IgD-negative memory B cell (primary cell): ENCODE data around the gene LOXL3. TPM values are rescaled to one million over a fixed set of nuclear protein-coding genes. Genes with fewer than 3 reads are reported as not detected.

Source experiments
- H3K27ac Mint-ChIP-seq, 3 donors: one replicate each; pipeline ENCODE4 v1.8.0; 2020 to 2022; ENCODE audit warnings: mild to moderate bottlenecking in 3 of 3, mixed read lengths in 3 of 3, moderate library complexity in 1 of 3
- H3K27me3 Mint-ChIP-seq: one replicate; pipeline ENCODE4 v1.8.0; 2021; ENCODE audit warnings: mixed read lengths
- H3K36me3 Mint-ChIP-seq: one replicate; pipeline ENCODE4 v1.8.0; 2020; ENCODE audit warnings: mild to moderate bottlenecking, mixed read lengths
- H3K4me1 Mint-ChIP-seq, 3 donors: one replicate each; pipeline ENCODE4 v1.8.0; 2020 to 2022; ENCODE audit warnings: mixed read lengths in 3 of 3, mild to moderate bottlenecking in 1 of 3
- H3K4me3 Mint-ChIP-seq, 4 donors: one replicate each; pipeline ENCODE4 v1.8.0; 2020 to 2022; ENCODE audit warnings: mild to moderate bottlenecking in 4 of 4, mixed read lengths in 4 of 4, moderate library complexity in 3 of 4
- H3K9me3 Mint-ChIP-seq, 3 donors: one replicate each; pipeline ENCODE4 v1.8.0; 2020 to 2021; ENCODE audit warnings: mixed read lengths in 3 of 3, mild to moderate bottlenecking in 1 of 3
- polyA plus RNA-seq: library from polyadenylated mRNA; unstranded; fragments of 300-500 nt; fragmentation: Illumina TruSeq; gene quantifications from one replicate; pipeline ENCODE4 v1.2.3, GENCODE V29; 2021

LOXL3 gene, protein sequence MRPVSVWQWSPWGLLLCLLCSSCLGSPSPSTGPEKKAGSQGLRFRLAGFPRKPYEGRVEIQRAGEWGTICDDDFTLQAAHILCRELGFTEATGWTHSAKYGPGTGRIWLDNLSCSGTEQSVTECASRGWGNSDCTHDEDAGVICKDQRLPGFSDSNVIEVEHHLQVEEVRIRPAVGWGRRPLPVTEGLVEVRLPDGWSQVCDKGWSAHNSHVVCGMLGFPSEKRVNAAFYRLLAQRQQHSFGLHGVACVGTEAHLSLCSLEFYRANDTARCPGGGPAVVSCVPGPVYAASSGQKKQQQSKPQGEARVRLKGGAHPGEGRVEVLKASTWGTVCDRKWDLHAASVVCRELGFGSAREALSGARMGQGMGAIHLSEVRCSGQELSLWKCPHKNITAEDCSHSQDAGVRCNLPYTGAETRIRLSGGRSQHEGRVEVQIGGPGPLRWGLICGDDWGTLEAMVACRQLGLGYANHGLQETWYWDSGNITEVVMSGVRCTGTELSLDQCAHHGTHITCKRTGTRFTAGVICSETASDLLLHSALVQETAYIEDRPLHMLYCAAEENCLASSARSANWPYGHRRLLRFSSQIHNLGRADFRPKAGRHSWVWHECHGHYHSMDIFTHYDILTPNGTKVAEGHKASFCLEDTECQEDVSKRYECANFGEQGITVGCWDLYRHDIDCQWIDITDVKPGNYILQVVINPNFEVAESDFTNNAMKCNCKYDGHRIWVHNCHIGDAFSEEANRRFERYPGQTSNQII
- polyA plus RNA-seq: 0.74 TPM

DNA sequence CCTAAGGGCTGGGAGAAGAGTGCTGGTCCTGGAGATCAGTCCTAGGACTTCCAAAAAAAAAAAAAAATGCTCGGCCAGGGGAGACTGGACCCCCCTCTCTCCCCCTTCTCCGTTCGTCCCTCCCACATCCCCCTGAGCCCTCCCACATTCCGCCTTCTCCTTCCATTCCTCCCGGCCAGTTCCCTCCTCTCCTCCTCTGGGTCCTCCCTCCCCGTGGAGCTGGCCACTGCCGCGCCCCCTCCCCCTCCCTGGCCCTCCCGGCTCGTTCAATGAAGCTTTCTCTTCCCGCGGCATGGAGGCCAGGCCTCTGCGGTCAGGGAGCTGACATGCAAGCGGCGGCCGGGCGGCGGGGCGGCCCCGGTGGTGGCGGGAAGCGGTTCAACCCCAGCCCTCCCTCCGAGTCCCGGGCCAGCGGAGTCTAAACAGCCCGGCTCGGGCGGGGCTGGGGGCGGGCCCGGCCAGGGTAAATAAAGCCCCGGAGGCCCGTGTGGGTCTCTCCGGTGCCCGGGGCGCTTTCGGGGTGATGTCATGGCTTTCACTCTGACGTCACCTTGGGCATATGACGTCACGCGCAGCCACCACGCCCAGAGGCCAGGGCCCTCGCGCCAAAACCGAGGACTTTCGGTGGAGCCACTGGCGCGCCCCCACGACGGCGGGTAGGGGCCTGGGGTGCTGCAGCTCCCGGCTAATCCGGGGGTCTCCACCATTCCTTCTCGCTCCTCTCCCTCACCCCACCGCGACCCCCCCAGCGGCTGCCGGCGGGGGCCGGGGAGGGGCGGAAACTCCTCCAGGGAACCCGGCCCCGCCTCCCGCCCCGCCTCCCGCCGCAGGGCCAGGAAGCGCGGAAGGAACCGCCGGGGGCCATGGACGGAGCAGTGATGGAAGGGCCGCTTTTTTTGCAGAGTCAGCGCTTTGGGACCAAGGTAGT, at the start of gene LOXL3, which contains the start of gene DOK1:
LOXL3 (minus strand) TSS at position 51 of the 928 bp plus-strand sequence. CDS start 1,308 bp downstream, outside the sequence.
DOK1 (plus strand) TSS at position 829 of the 928 bp plus-strand sequence; CDS start at position 864, 35 bp downstream.
- peak within 1 kb of the TSS; percentile 92 to 97 (median 94) for H3K27ac Mint-ChIP-seq
- no peaks in the 10 kb centered on the region for H3K36me3 Mint-ChIP-seq
- H3K4me1 Mint-ChIP-seq: peaks cover 14 to 20% (median 14%) of the 10 kb centered on the region in 3 donors
- H3K4me3 Mint-ChIP-seq: peak within 1 kb of the TSS; percentile 93 to 96 (median 95)
- H3K27me3 Mint-ChIP-seq: peaks cover 9% of the 10 kb centered on the region
- no peaks in the 10 kb centered on the region for H3K9me3 Mint-ChIP-seq

DNA sequence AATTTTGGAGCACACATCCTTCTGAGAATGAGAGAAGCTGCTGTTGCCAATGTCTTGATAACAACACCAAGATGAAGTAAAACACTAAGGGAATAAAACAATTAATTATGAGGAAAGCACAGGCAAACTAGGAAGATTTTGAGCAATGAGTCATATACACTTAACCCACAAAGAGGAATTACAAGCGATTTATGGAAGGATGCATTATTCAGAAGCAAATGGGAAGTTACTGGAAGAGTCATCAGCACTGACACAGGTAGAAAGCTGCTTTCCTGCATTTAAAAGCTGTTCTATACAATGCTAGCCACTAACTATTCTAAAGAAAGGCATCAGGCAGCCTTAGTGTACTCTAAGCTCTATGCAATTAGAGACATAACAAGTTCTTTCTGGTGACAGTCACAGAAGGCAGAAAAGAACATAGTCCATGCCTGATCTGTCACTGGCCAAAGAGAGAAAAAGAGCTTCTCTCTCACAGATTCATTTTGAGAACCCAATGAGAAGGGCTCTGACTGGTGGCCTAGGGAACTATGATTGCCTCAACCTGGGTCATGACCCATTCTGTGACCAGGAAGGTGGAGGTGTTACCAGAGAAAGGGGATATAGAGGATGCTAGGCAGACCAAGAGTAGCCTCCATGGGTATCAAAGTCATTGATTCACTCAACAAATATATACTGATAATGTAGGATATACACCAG, 49.0 kb upstream of the LOXL3 start:
- Mint-ChIP-seq H3K9me3 (no peaks in the 10 kb centered on the region), H3K4me1 (peaks cover 6 to 8% (median 7%) of the 10 kb centered on the region in 3 donors), H3K4me3 (no peak overlapping the region), H3K36me3 (no peaks in the 10 kb centered on the region), H3K27me3 (peaks cover 14% of the 10 kb centered on the region), H3K27ac (no peak overlapping the region)

DNA sequence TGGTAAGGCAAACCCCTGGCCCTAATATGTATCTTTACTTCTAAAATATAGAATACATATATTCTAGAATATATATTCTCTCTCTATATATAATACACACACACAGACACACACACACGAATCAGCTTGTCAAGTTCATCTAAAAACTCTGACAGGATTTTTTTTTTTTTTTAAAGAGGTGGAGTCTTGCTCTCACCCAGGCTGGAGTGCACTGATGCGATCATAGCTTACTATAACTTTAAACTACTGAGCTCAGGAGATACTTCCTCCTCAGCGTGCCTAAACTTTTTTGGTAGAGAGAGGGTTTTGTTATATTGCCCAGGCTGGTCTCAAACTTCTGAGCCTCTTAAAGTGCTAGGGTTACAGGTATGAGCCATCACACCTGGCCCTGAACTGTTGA, 45.9 kb upstream of the LOXL3 start:
- H3K36me3 Mint-ChIP-seq: peaks cover 1% of the 10 kb centered on the region
- H3K4me1 Mint-ChIP-seq: peaks cover 6 to 8% (median 7%) of the 10 kb centered on the region in 3 donors
- H3K27me3 Mint-ChIP-seq: peaks cover 21% of the 10 kb centered on the region
- H3K9me3 Mint-ChIP-seq: no peaks in the 10 kb centered on the region
- no peak overlapping the region for H3K4me3 Mint-ChIP-seq
- H3K27ac Mint-ChIP-seq: no peak overlapping the region

DNA sequence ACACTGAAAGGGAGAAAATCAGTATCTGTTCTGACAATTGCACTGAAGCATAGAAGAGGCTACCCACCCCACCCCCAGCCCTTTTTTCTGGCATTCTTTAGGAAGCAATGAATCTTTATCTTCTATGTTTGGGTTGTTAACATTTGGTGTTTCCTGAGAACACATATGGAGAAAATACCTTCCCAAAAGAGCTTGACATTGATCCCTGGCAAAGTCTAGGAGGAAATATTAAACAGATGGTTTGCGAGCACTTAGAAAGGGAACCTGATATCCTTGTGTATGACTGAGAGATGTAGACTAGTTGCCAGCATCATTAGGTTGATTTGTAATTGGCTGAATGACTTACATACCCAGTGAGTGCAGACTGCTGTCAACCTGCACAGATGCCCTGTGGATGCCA, 43.7 kb upstream of the LOXL3 start:
- H3K4me1 Mint-ChIP-seq: peaks cover 4 to 6% (median 6%) of the 10 kb centered on the region in 3 donors
- peaks cover 5% of the 10 kb centered on the region for H3K36me3 Mint-ChIP-seq
- no peak overlapping the region for H3K4me3 Mint-ChIP-seq
- H3K27ac Mint-ChIP-seq: no peak overlapping the region
- no peaks in the 10 kb centered on the region for H3K9me3 Mint-ChIP-seq
- peaks cover 22% of the 10 kb centered on the region for H3K27me3 Mint-ChIP-seq

DNA sequence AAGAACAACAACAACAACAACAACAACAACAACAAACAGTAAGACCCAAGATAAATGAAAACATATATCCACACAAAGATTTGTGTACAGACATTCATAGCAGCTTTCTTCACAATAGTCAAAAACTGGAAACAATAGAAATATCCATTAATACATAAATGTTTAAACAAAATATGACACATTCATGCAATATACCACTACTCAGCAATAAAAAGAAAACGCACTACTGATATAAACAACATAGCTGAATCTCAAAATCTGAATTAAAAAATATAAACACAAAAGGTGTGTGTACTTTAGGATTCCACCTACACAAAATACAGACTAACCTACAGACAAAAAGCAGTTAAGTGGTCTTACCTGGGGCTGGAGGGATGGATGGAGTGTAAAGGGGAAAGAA, 42.8 kb upstream of the LOXL3 start:
- Mint-ChIP-seq H3K9me3 (no peaks in the 10 kb centered on the region), H3K27me3 (peaks cover 22% of the 10 kb centered on the region), H3K36me3 (peaks cover 5% of the 10 kb centered on the region), H3K4me1 (peaks cover 4 to 6% (median 6%) of the 10 kb centered on the region in 3 donors), H3K27ac (no peak overlapping the region), H3K4me3 (no peak overlapping the region)

DNA sequence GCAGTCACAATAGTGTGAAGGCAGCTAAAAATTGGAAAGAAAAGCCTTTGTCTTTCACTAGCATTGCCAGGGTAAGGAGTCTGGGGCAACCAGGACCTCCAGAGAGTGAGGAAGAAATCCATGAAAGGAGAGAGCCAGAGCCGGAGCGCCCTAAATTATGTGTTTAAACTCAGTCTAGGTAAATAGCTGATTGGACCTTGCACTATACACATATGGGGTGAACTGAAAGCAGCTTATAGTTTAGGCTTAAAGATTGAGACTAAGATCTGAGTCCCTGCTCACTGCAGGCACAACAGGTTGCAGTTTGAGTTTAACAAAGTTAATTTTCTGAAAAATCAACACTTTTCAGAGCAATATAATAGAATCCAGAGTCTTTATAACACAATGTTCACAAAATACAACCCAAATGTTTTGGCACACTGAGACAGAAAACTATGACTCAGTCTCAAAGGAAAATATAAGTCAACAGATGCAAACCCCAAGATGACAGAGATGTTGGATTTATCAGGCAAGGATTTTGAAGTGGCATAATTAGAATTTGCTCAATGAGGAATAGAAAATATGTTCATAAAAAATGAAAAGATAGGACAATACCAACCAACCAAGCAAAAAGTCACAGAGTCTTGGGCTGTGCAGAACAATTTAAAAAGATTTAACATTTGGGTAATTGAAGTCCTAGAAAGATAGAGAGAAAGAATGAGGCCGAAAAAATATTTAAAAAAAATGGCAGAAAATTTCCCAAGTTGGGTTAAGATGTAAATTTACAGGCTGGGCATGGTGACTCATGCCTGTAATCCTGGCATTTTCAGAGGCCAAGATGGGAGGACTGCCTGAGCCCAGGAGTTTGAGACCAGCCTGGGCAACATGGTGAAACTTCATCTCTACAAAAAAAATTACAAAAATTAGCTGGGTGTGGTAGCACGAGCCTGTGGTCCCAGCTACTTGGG, 40.4 kb upstream of the LOXL3 start:
- Mint-ChIP-seq H3K27ac (no peak overlapping the region), H3K27me3 (peaks cover 21% of the 10 kb centered on the region), H3K36me3 (peaks cover 5% of the 10 kb centered on the region), H3K9me3 (no peaks in the 10 kb centered on the region), H3K4me3 (no peak overlapping the region), H3K4me1 (no peaks in the 10 kb centered on the region)

DNA sequence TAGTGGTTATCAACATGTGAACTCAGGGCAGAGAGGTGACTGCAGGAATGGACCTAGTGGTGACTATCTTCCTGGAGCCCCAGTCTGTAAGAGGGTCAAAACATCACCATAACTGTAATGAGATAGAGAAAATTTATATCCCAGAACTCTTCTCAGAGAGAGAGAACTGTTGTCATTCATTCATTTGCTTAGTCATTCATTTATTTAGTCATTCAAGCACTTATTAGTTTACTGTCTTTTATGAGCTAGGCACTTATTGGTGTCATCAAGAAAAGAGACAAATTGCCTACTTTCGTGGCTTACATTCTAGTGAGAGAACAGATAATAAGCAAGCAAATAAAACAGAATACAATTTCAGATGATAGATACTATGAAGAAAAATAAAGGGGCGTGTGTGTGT, 34.9 kb upstream of the LOXL3 start:
- Mint-ChIP-seq H3K27ac (no peak overlapping the region), H3K4me3 (peak overlapping the region in 1 of 4 donors; percentile 33), H3K36me3 (peaks cover 3% of the 10 kb centered on the region), H3K4me1 (peaks cover 0 to 12% (median 10%) of the 10 kb centered on the region in 3 donors), H3K9me3 (no peaks in the 10 kb centered on the region), H3K27me3 (peaks cover 7% of the 10 kb centered on the region)

DNA sequence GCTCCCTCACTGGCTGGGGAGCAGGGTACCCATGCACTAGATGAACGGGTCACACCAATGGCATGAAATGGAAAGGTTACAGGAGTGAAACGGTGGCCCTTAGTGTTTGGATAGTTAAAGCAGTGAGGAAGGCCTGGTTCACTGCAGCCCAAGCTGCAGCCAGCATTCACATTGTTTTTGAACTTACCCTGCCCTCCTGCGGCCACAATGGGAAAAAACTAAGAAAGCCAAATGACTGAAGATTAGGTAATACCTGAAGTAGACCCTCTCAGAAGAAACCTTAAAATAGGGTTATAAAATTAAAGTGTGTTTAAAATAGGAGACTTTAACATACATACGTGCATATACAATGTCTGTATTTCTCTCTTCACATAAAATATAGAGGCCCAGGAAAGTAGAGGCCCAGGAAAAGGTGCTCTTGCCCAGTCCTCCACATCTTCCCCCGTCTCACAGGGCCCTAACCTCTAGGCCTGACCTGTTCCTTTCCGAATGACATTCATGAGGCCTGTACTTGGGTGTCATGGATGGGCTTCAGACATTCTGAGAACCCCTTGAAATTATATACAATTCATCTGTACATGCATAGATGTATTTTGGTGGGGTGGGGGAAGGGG, 34.0 kb upstream of the LOXL3 start:
- H3K27ac Mint-ChIP-seq: no peak overlapping the region
- peaks cover 0 to 12% (median 10%) of the 10 kb centered on the region in 3 donors for H3K4me1 Mint-ChIP-seq
- peaks cover 4% of the 10 kb centered on the region for H3K27me3 Mint-ChIP-seq
- peak overlapping the region in 1 of 4 donors; percentile 18 for H3K4me3 Mint-ChIP-seq
- peaks cover under 1% of the 10 kb centered on the region for H3K36me3 Mint-ChIP-seq
- no peaks in the 10 kb centered on the region for H3K9me3 Mint-ChIP-seq

DNA sequence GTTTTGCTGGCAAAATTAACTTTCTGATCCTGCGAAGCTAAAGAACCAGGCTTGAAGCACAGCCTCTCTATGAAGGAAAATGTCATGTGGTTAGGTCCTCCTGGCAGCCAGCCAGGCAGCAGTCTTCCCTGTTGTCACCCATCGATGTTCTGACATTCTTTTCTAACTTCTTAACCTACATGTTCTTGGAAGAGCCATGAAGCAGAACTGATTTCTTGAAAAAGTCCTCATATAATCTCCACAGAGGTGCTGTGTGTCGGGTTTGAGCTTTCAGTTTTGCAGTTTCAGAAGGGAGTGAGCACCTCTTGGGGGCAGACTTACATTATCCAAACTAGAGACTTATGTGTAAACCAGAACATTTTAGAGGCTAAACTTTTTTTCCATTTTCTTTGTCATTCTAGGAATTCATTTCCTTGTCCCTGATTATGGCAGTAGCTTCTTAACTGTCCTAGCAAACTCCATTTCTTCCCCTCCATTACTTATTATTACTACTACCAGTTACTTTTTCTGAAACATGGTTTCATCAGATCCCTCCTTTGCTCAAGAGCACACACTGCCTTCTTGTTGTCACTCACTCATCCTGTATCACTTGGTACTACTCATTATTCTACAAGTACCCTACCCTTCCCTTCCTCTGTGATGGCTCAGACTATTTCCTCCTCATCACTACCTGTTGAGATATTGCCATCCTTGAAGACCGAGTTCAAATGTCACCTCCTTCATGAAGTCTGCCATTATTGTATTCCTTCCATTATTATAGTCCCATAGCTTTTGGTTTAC, 31.9 kb upstream of the LOXL3 start:
- no peaks in the 10 kb centered on the region for H3K36me3 Mint-ChIP-seq
- peak overlapping the region in 3 of 4 donors; percentile 61 to 90 (median 79) for H3K4me3 Mint-ChIP-seq
- peaks cover 2% of the 10 kb centered on the region for H3K27me3 Mint-ChIP-seq
- H3K9me3 Mint-ChIP-seq: no peaks in the 10 kb centered on the region
- peaks cover 0 to 12% (median 10%) of the 10 kb centered on the region in 3 donors for H3K4me1 Mint-ChIP-seq
- peak overlapping the region in 1 of 3 donors; percentile 11 for H3K27ac Mint-ChIP-seq

DNA sequence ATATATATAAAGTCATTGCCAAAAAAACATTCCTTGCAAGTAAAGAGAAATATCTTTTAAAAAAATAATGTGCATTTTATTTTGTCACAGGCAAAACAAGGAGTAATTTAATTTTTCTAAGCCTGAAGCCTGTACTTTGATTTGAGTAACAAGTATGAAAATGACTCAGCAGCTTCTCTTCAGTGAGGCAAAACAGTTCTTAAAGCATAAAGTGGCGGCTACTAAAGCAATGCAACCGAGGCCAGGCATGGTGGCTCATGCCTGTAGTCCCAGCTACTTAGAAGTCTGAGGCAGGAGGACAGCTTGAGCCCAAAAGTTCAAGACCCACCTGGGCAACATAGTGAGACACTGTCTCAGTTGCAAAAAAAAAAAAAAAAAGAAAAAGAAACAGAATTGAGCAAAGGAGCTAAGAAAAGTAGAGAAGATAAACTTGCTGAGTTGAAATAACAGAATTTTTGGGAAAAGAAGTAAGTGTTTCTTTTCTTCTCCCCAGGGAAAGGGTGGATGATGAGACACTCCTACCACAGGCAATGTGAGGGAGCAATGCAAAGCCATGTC, 30.4 kb upstream of the LOXL3 start:
- H3K27me3 Mint-ChIP-seq: peaks cover 2% of the 10 kb centered on the region
- H3K4me3 Mint-ChIP-seq: no peak overlapping the region
- H3K36me3 Mint-ChIP-seq: no peaks in the 10 kb centered on the region
- H3K27ac Mint-ChIP-seq: peak overlapping the region in 1 of 3 donors; percentile 5
- H3K9me3 Mint-ChIP-seq: no peaks in the 10 kb centered on the region
- H3K4me1 Mint-ChIP-seq: peaks cover 0 to 12% (median 10%) of the 10 kb centered on the region in 3 donors

DNA sequence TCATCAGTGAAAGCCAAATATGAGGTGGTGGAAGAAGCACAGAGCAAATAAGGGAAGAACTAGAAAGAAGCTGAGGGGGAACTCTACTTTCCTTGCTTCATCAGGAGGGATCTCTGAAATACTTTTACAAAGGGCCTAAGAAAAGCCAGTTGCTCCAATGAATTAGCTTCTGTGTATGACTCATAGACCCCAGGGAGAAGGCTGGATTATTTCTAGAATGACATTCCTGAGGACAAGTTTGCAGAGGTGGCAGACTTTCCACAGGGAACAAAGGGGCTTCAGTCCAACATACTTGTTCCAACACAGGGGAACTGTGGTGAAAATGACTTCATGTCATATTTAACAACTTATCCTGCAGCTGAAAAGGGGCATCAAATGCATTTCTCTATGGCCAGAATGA, 29.8 kb upstream of the LOXL3 start:
- Mint-ChIP-seq H3K36me3 (no peaks in the 10 kb centered on the region), H3K9me3 (no peaks in the 10 kb centered on the region), H3K4me3 (no peak overlapping the region), H3K4me1 (peaks cover 0 to 12% (median 10%) of the 10 kb centered on the region in 3 donors), H3K27ac (no peak overlapping the region), H3K27me3 (peaks cover 2% of the 10 kb centered on the region)

DNA sequence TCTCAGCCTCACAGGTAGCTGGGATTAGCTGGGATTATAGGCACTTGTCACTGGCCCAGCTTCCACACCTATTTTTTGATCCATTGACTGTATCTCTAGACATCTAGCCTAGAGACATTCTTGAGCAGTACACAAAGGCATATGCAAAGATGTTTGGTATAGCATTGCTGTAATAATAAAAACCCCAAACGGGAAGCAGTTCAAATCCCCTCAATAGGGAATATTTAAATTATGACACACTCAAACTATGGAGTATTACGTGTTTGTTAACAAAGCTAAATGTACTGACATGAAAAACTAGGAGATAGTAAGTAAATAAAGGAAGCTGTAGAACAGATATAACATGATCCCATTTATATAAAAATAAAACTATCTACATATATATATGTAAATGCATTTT, 28.4 kb upstream of the LOXL3 start:
- peaks cover 2% of the 10 kb centered on the region for H3K27me3 Mint-ChIP-seq
- peaks cover 4 to 15% (median 7%) of the 10 kb centered on the region in 3 donors for H3K4me1 Mint-ChIP-seq
- no peak overlapping the region for H3K4me3 Mint-ChIP-seq
- H3K36me3 Mint-ChIP-seq: no peaks in the 10 kb centered on the region
- H3K27ac Mint-ChIP-seq: no peak overlapping the region
- H3K9me3 Mint-ChIP-seq: no peaks in the 10 kb centered on the region
